ENCODE results near the gene HSFX4.

GRCh38 chrX:149961572-149961971 is 32.2 kb downstream of the HSFX4 start:
- TF ChIP-seq, protein P1, sequence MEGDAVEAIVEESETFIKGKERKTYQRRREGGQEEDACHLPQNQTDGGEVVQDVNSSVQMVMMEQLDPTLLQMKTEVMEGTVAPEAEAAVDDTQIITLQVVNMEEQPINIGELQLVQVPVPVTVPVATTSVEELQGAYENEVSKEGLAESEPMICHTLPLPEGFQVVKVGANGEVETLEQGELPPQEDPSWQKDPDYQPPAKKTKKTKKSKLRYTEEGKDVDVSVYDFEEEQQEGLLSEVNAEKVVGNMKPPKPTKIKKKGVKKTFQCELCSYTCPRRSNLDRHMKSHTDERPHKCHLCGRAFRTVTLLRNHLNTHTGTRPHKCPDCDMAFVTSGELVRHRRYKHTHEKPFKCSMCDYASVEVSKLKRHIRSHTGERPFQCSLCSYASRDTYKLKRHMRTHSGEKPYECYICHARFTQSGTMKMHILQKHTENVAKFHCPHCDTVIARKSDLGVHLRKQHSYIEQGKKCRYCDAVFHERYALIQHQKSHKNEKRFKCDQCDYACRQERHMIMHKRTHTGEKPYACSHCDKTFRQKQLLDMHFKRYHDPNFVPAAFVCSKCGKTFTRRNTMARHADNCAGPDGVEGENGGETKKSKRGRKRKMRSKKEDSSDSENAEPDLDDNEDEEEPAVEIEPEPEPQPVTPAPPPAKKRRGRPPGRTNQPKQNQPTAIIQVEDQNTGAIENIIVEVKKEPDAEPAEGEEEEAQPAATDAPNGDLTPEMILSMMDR (IDR thresholded peaks at IDR 0.05; ENCODE audit: low read length), result no peak
- no peak for TF ChIP-seq EZH2 (IDR thresholded peaks at IDR 0.05; ENCODE audit: borderline replicate concordance, low read length)

Data from OCI-LY1 (cell line).